HG03039 (cell line): ENCODE data around the gene POLR1C.

Source experiments
- ATAC-seq: cut with Tn5 transposase; IDR thresholded peaks from one replicate; pipeline ENCODE4 v1.9.1; 2021; ENCODE audit warnings: mild to moderate bottlenecking, moderate library complexity; ENCODE audit not compliant: unreplicated experiment

The POLR1C gene

GRCh38 chr6:43559328-43559727, 42.4 kb downstream of the POLR1C start:
- no peak for ATAC-seq

- ATAC-seq = no peak
Measured at GRCh38 chr6:43570876-43571441, 54.1 kb downstream of the POLR1C start.
